Measurements from ENCODE around the gene SECISBP2L. TPM values are rescaled to one million over a fixed set of nuclear protein-coding genes. Genes with fewer than 3 reads are reported as not detected.

SECISBP2L gene
- polyA plus RNA-seq, 1 donor (not counting 4 experiments of a cell fraction or from before 2014, with no cell fraction given) = 15.4 TPM

GRCh38 chr15:48967336-48967735, 78.9 kb downstream of the SECISBP2L start:
- dilution Hi-C loops (cut with MboI; ENCODE audit: extremely low pct_ligation_motif_present, low sequenced_read_pairs) = no loop called here

GRCh38 chr15:48966595-48967301, 79.5 kb downstream of the SECISBP2L start:
- Histone ChIP-seq H3K27me3 (ENCODE audit: control insufficient read depth, extremely low read depth, insufficient read depth, low read length) (peaks cover 5% of the 10 kb centered on the region), H3K79me2 (ENCODE audit: control insufficient read depth, insufficient read depth, low read length) (no peaks in the 10 kb centered on the region), H3K9me1 (ENCODE audit: control insufficient read depth, extremely low read depth, insufficient read depth, low read length) (no peaks in the 10 kb centered on the region), H3K4me3 (ENCODE audit: control insufficient read depth in 2 of 3, extremely low read depth in 1 of 3, insufficient read depth in 2 of 3, low read depth in 1 of 3, low read length in 3 of 3) (peak overlapping the region in 1 of 3 experiments; percentile 7), H3K9ac (ENCODE audit: control insufficient read depth, extremely low read depth, insufficient read depth, low read length) (no peak overlapping the region), H3K27ac (ENCODE audit: control insufficient read depth, insufficient read depth, low read length) (no peak overlapping the region), H3K4me2 (ENCODE audit: control insufficient read depth, extremely low read depth, insufficient read depth, low read depth, low read length) (peak overlapping the region; percentile 70), H3K36me3 (ENCODE audit: control insufficient read depth in 2 of 2, extremely low read depth in 1 of 2, insufficient read depth in 2 of 2, low read length in 2 of 2) (no peaks in the 10 kb centered on the region), H3K9me3 (ENCODE audit: control insufficient read depth, low read depth, low read length) (no peaks in the 10 kb centered on the region), H4K20me1 (ENCODE audit: control insufficient read depth, extremely low read depth, insufficient read depth, low read length) (no peaks in the 10 kb centered on the region), H3K4me1 (ENCODE audit: control insufficient read depth, extremely low read depth, insufficient read depth, low read length) (peaks cover 40% of the 10 kb centered on the region), H2AFZ (ENCODE audit: control insufficient read depth, low read length) (no peak overlapping the region)
- TF ChIP-seq CTCF (optimal IDR thresholded peaks at IDR 0.05 in 1 of 3, IDR thresholded peaks at IDR 0.05 in 1 of 3, conservative IDR thresholded peaks at IDR 0.05 in 1 of 3; ENCODE audit: extremely low read depth in 1 of 3, insufficient read depth in 2 of 3, low read length in 3 of 3) (no peak), EZH2 (IDR thresholded peaks at IDR 0.05; ENCODE audit: low read length) (no peak)
- dilution Hi-C loops (cut with MboI; ENCODE audit: extremely low pct_ligation_motif_present, low sequenced_read_pairs) = no loop called here
- DNase-seq (ENCODE audit: low read depth, low spot score) (no peak), FAIRE-seq (peak; percentile 90)

More at GRCh38 chr15:48967336-48967735, 78.9 kb downstream of the SECISBP2L start:
- Histone ChIP-seq H4K20me1 (ENCODE audit: control insufficient read depth, extremely low read depth, insufficient read depth, low read length) (no peaks in the 10 kb centered on the region), H2AFZ (ENCODE audit: control insufficient read depth, low read length) (no peak overlapping the region), H3K36me3 (ENCODE audit: control insufficient read depth in 2 of 2, extremely low read depth in 1 of 2, insufficient read depth in 2 of 2, low read length in 2 of 2) (no peaks in the 10 kb centered on the region), H3K79me2 (ENCODE audit: control insufficient read depth, insufficient read depth, low read length) (no peaks in the 10 kb centered on the region), H3K4me3 (ENCODE audit: control insufficient read depth in 2 of 3, extremely low read depth in 1 of 3, insufficient read depth in 2 of 3, low read depth in 1 of 3, low read length in 3 of 3) (no peak overlapping the region), H3K9ac (ENCODE audit: control insufficient read depth, extremely low read depth, insufficient read depth, low read length) (no peak overlapping the region), H3K27ac (ENCODE audit: control insufficient read depth, insufficient read depth, low read length) (no peak overlapping the region), H3K4me2 (ENCODE audit: control insufficient read depth, extremely low read depth, insufficient read depth, low read depth, low read length) (peak overlapping the region; percentile 70), H3K4me1 (ENCODE audit: control insufficient read depth, extremely low read depth, insufficient read depth, low read length) (peaks cover 39% of the 10 kb centered on the region), H3K9me3 (ENCODE audit: control insufficient read depth, low read depth, low read length) (no peaks in the 10 kb centered on the region), H3K27me3 (ENCODE audit: control insufficient read depth, extremely low read depth, insufficient read depth, low read length) (peaks cover 1% of the 10 kb centered on the region), H3K9me1 (ENCODE audit: control insufficient read depth, extremely low read depth, insufficient read depth, low read length) (no peaks in the 10 kb centered on the region)
- TF ChIP-seq EZH2 (IDR thresholded peaks at IDR 0.05; ENCODE audit: low read length) (no peak), CTCF (optimal IDR thresholded peaks at IDR 0.05 in 1 of 3, IDR thresholded peaks at IDR 0.05 in 1 of 3, conservative IDR thresholded peaks at IDR 0.05 in 1 of 3; ENCODE audit: extremely low read depth in 1 of 3, insufficient read depth in 2 of 3, low read length in 3 of 3) (no peak)
- FAIRE-seq = no peak
- no peak for DNase-seq (ENCODE audit: low read depth, low spot score)

Measured in keratinocyte (primary cell).